GM19351 (cell line): ENCODE measurements around the gene CCNH.
A peak's percentile ranks its signal among the peaks of the same experiment; 100 is the strongest.

Experiments
- ATAC-seq: cut with Tn5 transposase; IDR thresholded peaks from one replicate; pipeline ENCODE4 v1.9.1; 2021; ENCODE audit warnings: mild to moderate bottlenecking, moderate library complexity; ENCODE audit not compliant: unreplicated experiment

Gene CCNH

DNA sequence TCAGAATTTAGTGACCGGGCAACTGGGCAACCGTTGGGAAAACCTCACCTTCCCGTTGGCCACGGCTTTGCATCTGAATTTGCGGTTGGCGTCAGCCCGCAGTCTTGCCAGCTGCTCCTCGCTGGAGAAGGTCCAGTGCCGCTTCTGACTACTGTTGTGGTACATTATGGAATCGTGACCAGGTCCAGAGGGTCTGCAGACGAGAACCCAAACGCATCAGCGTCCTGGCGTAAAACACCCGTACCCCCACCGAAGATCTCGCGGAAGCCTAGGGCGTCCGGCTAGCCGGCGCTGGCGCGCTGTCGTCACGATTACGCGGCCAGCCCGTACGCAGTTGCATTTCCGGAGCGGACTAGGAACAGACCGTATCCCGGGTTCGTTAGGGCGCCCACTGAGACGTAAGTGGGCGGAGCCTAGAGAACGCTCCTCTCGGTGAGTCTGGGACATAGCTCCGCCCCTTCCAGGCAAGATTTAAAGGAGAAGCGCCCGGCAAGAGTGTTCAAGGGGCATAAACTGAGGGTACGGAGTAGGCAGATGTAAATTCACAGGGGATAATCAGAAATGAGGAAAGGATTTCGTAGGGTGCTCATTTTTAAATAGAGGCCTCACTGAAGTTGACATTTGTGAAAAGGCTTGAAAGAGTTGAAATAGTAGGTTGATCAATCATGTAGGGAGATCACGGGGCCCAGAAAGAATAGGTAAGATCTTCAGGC is at the start of gene CCNH:
TSS of gene CCNH (minus strand) at position 301 of the 713 bp plus-strand sequence. CDS start at position 165, 136 bp downstream.
- peak; percentile 97 for ATAC-seq

DNA sequence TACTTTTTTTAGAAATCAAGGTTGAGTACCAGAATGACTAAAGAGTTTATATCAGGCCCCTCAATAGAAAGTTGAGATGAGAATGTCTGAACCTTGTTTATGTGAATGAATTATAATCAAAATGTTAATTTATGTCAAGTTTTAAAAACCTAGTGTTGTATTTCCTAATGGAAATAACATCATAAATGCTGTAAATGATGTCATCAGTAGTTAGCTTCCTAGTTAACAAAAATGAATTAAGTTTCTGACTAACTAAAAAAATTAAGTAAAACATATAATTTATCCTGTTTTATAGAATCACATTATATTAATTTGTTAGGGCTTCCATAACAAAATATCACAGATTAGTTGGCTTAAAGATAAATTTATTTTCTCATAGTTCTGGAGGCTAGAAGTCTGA is 45.0 kb upstream of the CCNH start:
- no peak for ATAC-seq

DNA sequence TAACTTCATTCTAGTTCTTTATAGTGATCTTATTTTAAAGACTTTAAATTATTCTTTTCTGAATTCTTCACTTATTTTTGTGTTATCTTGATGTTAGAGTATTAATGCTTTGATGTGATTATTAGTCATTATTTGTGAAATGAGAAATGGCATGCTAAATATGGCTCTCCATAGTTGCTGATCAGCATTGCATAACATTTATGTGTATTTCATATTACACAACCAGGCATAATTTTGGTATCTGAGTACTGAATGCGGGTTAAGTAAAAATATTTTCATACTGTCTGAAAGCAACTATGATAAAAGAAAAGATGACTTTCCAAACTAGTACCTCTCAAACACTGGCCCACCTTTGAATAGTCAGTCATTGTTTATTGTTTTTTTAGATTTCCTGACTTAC is 41.1 kb upstream of the CCNH start:
- ATAC-seq: no peak

DNA sequence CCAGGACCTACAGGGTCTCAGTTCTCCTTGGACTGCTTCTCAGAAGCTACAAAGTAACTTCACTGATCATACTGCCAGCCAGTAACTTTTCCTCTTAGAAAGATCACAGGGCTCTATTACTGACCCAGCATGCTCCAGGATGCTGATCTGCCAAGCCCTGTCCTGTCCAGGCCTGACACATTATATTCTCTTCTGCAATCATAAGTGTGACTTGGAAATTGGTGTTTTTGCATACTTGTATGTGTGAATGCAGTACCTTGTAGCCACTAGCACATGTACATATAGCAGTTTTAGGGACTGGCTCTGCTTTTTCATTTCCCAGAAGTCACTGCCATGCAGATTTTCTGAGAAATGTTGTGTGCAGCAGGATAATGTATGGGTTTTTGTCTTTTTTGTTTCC is 40.1 kb upstream of the CCNH start:
- ATAC-seq: no peak

DNA sequence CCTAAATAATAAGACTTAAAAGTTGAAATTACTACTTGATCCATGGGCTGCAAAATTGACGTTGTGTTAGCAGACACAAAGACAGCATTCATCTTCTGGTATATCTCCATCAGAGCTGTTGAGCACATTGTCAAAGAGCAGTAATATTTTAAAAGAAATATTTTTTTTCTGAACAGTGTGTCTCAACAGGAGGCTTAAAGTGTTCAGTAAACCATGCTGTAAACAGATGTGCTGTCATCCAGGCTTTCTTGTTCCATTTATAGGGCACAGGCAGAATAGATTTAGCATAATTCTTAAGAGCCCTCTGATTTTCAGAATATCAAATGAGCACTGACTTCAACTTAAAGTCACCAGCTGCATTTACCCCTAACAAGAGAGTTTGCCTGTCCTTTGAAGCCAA is 29.7 kb upstream of the CCNH start:
- ATAC-seq: no peak

DNA sequence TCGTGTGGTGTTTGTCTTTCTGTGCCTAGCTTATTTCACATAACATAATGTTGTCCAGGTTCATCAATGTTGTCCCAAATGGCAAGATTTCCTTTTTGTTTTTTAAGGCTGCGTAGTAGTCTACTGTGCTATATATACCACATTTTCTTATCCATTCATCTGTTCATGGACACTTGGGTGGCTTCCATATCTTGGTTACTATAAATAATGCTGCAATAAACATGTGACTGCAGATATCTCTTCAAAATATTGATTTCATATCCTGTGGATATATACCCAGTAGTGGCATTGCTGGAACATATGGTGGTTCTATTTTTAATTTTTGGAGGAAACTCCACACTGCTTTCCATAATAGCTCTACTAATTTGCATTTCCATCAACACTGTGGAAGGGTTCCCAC is 25.5 kb upstream of the CCNH start:
- ATAC-seq: no peak

DNA sequence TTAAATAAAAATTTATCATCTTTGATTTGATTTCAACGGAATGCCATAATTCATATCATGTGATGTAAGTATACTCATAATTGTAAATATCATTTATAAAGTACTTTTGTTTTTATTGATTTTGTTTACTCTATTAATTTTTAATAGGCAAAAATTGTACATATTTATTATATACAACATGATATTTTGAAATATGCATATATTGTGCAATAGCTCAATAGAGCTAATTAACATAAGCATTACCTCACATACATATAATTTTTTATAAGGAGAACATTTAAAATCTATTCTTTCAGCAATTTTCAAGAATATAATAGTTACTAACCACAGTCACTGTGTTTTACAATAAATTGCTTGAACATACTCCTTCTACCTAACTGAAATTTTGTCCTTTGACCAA is 25.0 kb upstream of the CCNH start:
- no peak for ATAC-seq

DNA sequence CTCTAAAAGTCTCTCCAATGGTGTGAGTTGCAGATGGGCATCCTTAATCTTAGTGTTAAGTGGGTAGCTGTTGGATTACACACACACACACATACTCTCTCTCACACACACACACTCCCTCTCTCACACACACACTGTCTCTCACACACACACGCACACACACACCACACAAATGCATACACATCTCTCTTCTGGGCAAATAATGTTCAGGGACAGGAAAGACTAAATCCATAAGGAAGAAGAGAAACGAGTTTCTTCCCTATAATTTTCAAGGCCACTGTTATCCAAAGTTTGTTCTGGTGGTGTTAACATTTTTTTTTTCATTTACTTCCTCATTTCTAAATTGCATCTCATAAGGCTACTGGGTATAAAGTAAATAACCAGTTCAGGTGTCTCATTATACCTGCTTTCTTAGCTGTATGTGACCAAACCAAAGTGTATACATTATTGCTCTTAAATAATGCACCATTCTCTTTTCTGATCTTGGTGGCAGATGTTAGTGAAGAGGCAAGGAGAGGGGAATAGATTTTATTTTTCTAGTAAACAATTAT is 22.5 kb upstream of the CCNH start:
- no peak for ATAC-seq

DNA sequence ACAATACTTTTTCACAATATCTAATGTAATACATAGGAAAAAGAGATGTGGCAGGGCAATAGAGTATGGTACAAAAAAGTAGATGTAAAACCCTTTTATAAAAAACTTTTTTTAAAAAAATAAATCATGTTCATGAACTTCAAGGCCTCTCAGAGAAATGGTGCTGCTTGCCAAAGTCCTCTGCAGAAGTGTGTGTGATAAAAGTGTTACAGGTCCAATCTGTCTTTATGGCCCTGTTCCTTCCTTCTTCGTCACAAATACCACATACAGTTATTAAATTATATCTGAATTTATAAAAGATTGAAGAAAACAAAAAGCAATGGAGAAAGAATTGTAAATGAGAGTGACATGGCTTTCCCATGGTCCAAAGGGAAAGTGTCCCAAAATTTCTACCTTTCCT is 21.7 kb upstream of the CCNH start:
- no peak for ATAC-seq

DNA sequence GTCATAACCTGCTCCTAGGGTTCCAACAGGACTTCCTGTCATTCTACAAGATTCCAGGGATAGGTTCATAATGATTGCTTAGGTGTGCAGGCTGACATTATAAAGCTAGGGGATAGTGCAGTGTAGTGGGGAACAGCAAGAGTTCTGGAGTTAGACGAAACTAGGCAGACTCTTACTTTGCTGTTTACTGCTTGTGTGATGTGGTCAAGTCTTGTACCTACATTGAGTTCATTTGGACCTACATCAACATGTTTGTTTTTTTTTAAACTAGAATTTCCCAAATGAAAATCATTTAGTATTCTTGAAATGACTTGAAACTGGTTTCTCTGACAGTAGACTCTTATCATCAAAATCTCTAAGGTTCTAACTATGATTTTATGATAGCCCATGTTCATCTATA is 21.2 kb upstream of the CCNH start:
- ATAC-seq: no peak

DNA sequence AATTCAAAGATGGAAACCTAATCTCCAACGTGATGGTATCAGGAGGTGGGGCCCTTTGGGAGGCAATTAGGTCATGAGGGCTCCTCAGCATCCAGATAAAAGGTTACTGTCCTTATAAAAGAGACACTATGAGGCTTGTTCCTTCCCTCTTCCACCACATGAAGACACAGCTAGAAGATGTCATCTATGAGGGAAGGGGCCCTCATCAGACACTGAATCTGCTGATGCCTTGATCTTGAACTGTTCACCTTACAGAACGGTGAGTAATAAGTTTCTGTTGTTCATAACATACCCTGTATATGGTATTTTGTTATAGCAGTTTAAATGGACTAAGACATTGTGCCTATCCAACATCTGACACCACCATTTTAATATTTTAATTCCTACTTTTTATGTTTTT is 19.7 kb upstream of the CCNH start:
- no peak for ATAC-seq

DNA sequence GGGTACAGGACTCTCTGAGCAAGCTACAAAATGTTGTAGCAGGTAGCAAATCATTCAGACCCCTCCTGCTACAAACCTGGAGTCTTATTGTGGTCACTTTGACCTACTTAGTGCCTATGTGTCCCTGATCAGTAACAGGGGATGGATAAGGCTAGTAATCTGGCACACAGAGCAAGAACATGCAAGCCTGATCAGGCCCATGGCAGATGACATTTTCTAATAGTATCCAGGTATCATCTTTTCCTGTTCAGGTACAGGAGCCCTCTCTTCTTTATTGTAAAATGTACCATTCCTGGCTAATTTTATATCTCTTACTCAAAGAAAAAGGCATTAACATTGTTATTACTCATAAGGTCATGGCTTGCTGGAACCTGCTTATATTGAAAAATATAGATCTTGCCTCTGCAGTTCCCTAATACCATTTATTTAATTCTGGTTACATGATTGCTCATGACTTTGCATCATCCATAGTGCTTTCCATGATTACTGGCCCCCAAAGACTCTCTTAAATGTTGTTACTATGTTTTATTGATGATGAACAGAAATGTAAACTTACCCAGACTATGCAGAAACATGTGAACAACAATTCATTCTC is 18.2 kb upstream of the CCNH start:
- ATAC-seq: no peak

DNA sequence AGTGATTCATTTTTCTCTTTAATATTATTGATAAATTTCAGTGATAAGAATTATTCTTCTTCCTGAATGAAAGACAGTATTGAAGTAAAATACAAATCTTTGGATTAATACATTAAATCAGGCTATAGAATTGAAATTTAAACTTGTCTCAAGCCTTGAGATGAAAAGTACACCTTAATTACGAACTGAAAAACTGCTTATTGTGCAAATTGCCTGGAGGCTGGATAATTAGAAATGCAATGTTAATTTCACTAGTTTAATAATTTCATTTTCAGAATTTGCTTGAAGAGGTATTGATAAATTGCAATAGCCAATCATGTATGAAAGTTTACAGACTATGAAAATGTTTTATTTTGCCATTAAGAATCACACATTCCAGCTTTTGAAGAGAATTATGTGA is 11.0 kb upstream of the CCNH start:
- no peak for ATAC-seq

DNA sequence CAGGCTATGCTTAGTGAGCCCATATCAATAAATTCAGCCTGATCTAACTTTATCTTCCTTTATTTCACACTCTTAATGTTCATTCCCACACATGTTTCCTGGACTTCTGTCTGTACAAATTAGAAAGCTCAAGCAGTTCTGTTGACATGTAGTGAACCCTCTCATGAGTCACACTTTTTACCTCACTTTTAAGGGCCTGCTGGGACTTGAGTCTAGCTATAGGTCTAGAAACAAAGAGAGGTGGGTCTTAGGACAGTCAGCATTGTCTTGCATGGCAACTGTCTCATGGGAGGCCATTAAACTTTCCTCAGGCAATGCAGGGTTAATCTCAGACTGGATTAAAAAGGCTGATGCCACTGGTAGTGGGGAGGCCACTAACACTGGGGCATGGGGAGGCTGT is 8.6 kb upstream of the CCNH start:
- ATAC-seq: no peak

DNA sequence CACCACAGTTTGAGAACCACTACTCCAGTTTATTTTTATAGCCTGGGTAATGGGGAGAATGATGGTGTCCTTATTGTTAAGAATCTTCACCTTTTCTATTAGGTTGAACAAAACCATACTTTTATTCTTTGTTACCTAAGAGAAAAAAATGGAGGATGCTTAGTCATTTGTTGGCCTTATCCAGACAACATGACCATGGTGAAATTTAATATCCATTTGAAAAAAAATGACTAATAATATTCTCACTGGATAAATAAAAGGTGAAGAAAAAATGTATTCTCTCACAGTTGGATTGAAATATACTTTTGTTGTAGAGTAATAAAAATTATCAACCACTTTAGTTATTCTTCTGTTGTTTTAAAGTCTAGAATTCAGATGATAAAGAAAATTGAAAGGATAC is 5.8 kb upstream of the CCNH start:
- ATAC-seq: no peak

DNA sequence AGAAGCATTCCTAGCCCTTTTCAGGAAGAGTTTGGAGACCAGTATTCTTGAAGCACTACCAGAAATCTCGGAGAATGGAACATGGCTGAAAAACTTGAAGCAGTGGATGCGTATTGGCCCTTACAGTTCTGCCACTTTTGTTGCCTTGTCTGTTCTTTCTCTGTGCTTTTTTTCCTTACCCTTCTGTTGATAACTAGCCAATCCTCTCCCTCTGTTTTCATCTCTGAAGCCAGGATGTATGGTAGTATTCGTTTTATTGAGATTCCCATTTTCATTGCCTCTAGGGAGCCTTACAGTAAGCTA is 564 bp upstream of the CCNH start:
- peak; percentile 2 for ATAC-seq

DNA sequence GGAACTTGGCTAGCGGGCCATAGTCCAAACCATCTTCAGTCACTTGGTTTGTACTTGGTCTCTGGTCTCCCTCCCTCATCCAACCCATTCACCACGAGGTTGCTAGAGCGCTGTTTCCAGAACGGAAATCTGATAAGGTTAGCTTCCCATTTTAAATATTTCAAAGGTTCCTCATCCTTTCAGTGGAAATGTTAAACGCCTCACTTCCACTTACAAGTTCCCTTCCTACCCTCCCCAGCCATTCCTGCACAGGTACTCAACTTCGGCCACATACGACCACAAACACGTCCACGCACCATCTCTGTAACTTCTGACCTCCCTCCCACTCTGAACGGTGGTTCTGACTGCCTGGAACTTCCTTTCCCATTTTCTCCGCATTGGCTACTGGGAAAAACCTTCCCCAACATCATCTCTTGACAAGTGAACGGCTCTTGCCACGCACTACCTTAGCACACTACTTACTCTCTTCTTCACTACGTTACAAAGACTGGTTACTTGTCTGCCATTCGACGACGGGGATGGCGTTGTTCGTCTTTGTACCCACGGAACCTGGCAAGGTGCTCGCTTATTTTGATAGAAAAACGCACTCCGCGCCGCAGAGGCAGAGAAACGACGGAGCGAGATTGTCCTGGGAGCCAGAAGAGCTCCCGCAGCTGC is 629 bp downstream of the CCNH start:
- peak; percentile 21 for ATAC-seq

DNA sequence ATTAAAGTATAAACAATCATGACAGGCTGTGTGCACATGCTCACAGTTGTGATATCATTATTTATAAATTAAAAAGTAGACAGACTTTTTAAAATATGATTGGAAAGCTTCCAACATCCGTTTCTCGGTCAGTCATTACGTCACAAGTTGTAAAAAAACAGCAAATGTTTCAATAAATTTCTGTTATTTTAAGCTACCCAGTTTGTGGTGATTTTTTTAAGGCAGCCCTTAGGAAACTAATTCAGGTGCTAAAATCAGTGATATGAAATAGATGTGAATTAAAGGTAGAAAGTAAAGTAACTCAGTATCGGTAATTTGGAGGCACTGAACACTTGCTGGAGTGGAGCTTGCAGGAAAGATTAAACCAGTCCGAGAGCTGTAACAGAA is 1.2 kb downstream of the CCNH start:
- no peak for ATAC-seq

DNA sequence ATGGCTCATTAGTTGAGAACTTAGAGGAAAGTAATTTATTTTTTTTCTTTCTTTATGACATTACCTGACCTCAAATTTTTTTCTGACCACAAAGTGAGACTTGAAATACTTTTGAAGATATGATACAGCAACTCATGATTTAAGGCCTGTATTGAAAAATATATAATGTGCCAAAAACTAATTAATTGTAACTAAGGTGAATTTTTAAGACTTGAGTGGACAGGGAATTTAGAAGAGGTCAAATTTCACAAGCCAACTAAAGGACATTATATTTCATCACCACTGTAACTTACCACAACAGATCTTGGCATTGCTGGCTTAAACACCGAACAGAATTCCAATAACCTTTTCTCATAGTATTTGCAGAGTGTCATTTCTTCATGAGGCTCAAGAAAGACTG is 1.8 kb downstream of the CCNH start:
- no peak for ATAC-seq

DNA sequence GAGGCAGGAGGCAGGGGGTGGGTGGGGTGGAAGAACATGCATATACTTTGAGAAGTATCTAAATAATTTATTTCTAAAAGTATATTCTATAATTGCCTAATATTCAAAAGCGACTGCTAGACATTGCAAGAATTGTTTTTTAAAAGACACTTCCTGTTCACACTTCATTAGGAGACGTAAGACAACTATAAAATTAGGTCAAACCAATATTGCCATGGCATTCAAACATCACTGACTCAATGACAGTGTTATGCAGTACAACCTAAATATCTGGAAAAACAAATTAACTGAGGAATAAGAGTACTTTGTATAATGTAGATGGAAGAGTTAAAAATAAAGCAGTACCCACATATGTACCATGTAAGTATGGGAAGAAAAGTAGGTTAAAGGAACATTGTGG is 4.5 kb downstream of the CCNH start:
- ATAC-seq: no peak

DNA sequence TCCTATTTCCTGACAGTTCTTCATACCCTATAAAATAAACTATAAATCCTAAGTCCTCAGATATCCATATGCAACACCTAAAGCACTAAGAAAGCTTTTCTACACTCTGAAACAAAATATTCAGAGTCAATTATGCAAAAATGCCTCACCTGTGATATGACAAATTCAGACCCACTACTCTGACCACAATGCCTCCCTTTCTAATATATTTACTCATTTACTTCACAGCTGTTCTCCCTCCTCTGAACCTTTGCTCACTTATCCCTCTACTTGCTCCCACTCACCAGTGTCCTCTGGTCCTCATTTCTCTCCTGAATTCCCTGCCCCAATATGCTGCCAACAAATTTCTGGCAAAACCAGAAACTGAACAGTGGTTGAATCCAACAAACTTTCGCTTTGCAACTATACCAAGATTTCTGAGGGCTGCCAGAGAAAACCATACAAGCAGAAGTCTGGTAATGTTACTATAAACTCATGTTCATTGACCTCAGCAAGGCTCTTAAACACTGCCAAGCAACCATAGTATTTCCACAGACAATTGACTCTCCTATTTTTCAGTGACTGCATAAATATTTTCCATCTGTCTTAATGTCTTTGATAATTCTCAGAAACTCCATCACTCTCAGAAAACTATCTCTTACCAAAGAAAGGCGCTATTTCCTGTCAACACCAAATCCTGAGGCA is 7.1 kb downstream of the CCNH start:
- ATAC-seq: no peak

DNA sequence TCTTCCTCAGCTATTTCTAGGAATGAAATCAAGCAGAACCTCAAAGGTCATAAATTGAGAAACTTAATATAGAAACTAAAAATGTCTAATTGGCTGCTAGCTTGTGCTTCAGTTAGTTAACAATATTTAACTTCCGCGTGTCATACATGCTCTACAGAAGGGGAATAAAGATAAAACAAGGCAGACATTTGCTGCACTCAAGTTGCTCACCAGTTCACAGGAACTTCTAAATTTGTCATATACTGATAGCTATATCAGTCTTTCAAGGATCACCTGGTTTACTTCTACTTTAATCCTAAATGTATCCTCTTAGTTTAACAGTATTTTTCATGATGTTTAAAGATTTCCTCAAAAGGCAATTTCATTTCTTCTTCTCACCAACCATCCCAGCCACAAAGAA is 8.4 kb downstream of the CCNH start:
- no peak for ATAC-seq
